OCI-LY7 (cell line): ENCODE measurements around the gene LY6G6C.

Experiments used
- CTCF ChIP-seq: fragments of 200-600 bp; sonication (generic); conservative IDR thresholded peaks from 2 replicates; pipeline ENCODE4 v1.5.1; 2014; ENCODE audit warnings: mild to moderate bottlenecking, antibody characterized with exemption, low read length, moderate library complexity, mixed read lengths
- EZH2phosphoT487 ChIP-seq: fragments of 200-600 bp; sonication (generic); IDR thresholded peaks from 2 replicates; pipeline ENCODE4 v1.6.1; 2018; ENCODE audit warnings: low read depth, borderline replicate concordance, mild to moderate bottlenecking, mixed run types, antibody characterized with exemption, low read length, moderate library complexity, mixed read lengths

- TF ChIP-seq CTCF (no peak), EZH2phosphoT487 (no peak)
Observed at GRCh38 chr6:31730631-31731086, 9.1 kb upstream of the LY6G6C start.
